Endothelial cell (in vitro differentiated cells): Measurements from ENCODE around the gene L3HYPDH. TPM values are rescaled to one million over a fixed set of nuclear protein-coding genes. Genes with fewer than 3 reads are reported as not detected.

Source experiments
- DNase-seq: peaks from one replicate; pipeline ENCODE4 v3.0.0; 2021; ENCODE audit warnings: low spot score
- H3K27ac Mint-ChIP-seq: one replicate; pipeline ENCODE4 v1.8.0; 2021; ENCODE audit warnings: mixed read lengths, inconsistent platforms; ENCODE audit not compliant: unreplicated experiment
- H3K27me3 Mint-ChIP-seq: one replicate; pipeline ENCODE4 v1.8.0; 2021; ENCODE audit warnings: mild to moderate bottlenecking, moderate library complexity, mixed read lengths, inconsistent platforms; ENCODE audit not compliant: unreplicated experiment
- H3K36me3 Mint-ChIP-seq: one replicate; pipeline ENCODE4 v1.8.0; 2021; ENCODE audit warnings: mild to moderate bottlenecking, low read depth, mixed read lengths, inconsistent platforms; ENCODE audit not compliant: unreplicated experiment
- H3K4me1 Mint-ChIP-seq: one replicate; pipeline ENCODE4 v1.8.0; 2021; ENCODE audit warnings: mild to moderate bottlenecking, mixed read lengths, inconsistent platforms; ENCODE audit not compliant: unreplicated experiment
- H3K4me3 Mint-ChIP-seq: one replicate; pipeline ENCODE4 v1.8.0; 2021; ENCODE audit warnings: mild to moderate bottlenecking, mixed read lengths, inconsistent platforms; ENCODE audit not compliant: unreplicated experiment
- H3K9me3 Mint-ChIP-seq: one replicate; pipeline ENCODE4 v1.8.0; 2021; ENCODE audit warnings: mixed read lengths, inconsistent platforms; ENCODE audit not compliant: unreplicated experiment
- CTCF ChIP-seq: fragments of 200-600 bp; sonication (generic); IDR thresholded peaks from one replicate; pipeline ENCODE4 v1.5.0; 2021; ENCODE audit warnings: antibody characterized with exemption; ENCODE audit not compliant: unreplicated experiment
- total RNA-seq: library from RNA; stranded (reverse); fragmentation: NEBNext Ultra II Directional; extraction: Animal tissue kit (Norgen Biotek cat#: 25700); gene quantifications from one replicate; pipeline ENCODE4 v1.2.1, GENCODE V29; 2021; ENCODE audit not compliant: unreplicated experiment

Gene L3HYPDH
- total RNA-seq, 1 donor from 2014 or later: 11.4 TPM

GRCh38 chr14:59428581-59429012 is 55.6 kb downstream of the L3HYPDH start:
- DNase-seq: no peak
- Mint-ChIP-seq H3K27me3 (no peaks in the 10 kb centered on the region), H3K9me3 (no peaks in the 10 kb centered on the region), H3K36me3 (no peaks in the 10 kb centered on the region), H3K4me1 (peaks cover 14% of the 10 kb centered on the region), H3K27ac (no peak overlapping the region), H3K4me3 (no peak overlapping the region)
- TF ChIP-seq CTCF: no peak

- no peaks in the 10 kb centered on the region for H3K9me3 Mint-ChIP-seq
- no peaks in the 10 kb centered on the region for H3K27me3 Mint-ChIP-seq
- no peaks in the 10 kb centered on the region for H3K36me3 Mint-ChIP-seq
- peaks cover 14% of the 10 kb centered on the region for H3K4me1 Mint-ChIP-seq
- no peak overlapping the region for H3K27ac Mint-ChIP-seq
- DNase-seq: no peak
- no peak for TF ChIP-seq CTCF
- H3K4me3 Mint-ChIP-seq: no peak overlapping the region
Measured at GRCh38 chr14:59427653-59428580, 56.3 kb downstream of the L3HYPDH start.

- H3K27me3 Mint-ChIP-seq: no peaks in the 10 kb centered on the region
- no peaks in the 10 kb centered on the region for H3K9me3 Mint-ChIP-seq
- H3K4me3 Mint-ChIP-seq: no peak overlapping the region
- H3K27ac Mint-ChIP-seq: no peak overlapping the region
- DNase-seq: no peak
- peaks cover 23% of the 10 kb centered on the region for H3K4me1 Mint-ChIP-seq
- no peaks in the 10 kb centered on the region for H3K36me3 Mint-ChIP-seq
- TF ChIP-seq CTCF: no peak
Measured at GRCh38 chr14:59425322-59425935, 58.8 kb downstream of the L3HYPDH start.

DNA sequence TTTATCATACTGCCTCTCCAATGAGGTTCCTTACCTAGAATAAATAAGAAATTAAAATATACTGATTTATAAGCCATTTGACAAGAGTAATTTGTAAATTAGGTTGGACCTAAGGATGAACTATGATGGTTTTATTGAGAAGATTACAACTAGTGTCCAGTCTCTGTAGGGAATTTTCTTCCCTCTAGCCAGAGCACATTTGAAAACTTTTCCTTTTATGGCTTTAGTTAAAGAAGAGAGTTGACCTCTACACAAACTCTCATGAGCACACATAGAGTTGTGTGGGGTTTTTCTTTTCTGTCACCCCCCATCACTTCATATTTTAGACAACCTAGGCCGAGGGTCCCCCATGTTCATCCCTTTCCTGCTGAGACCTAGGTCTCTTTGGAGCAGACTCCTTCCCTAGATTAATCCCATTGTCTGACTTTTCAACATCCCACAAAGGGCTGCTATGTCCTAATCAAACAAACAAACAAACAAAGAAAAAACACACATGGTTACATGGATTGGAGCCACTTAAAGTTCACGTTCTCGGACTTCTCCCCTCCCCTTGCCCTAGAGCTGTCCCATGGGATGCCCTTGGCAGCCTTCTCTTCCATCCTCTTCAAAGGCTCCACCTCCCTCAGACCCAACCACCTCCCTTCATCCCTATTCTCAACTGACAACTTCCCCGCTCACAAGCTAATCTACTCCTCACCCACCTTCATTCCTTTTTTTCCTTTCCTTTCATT is 59.7 kb downstream of the L3HYPDH start:
- no peak overlapping the region for H3K4me3 Mint-ChIP-seq
- no peak overlapping the region for H3K27ac Mint-ChIP-seq
- no peaks in the 10 kb centered on the region for H3K36me3 Mint-ChIP-seq
- no peak for DNase-seq
- no peaks in the 10 kb centered on the region for H3K9me3 Mint-ChIP-seq
- no peaks in the 10 kb centered on the region for H3K27me3 Mint-ChIP-seq
- H3K4me1 Mint-ChIP-seq: peaks cover 23% of the 10 kb centered on the region
- TF ChIP-seq CTCF: no peak

Other genes with a start within 250 kb of the L3HYPDH start
- gene GPR135, start 19.0 kb downstream of the L3HYPDH start, total RNA-seq: 1.5 TPM
- gene JKAMP, start 109 bp upstream of the L3HYPDH start, total RNA-seq: 36.5 TPM
- not detected for gene CCDC175, start 92.4 kb upstream of the L3HYPDH start, total RNA-seq